HG02970 (cell line): ENCODE measurements around the gene DGKQ.
"Not testable (repeated sequence)": the region's sequence is repeated elsewhere in the genome, so short reads cannot be mapped to it uniquely, and the experiment has no call there.

Source experiments
- ATAC-seq: cut with Tn5 transposase; IDR thresholded peaks from one replicate; pipeline ENCODE4 v1.9.1; 2021; ENCODE audit warnings: mild to moderate bottlenecking, moderate library complexity, moderate number of reproducible peaks; ENCODE audit not compliant: unreplicated experiment, low FRiP score

DGKQ gene

GRCh38 chr4:984336-985054 lies 11.1 kb upstream of the DGKQ start:
- no peak for ATAC-seq

DNA sequence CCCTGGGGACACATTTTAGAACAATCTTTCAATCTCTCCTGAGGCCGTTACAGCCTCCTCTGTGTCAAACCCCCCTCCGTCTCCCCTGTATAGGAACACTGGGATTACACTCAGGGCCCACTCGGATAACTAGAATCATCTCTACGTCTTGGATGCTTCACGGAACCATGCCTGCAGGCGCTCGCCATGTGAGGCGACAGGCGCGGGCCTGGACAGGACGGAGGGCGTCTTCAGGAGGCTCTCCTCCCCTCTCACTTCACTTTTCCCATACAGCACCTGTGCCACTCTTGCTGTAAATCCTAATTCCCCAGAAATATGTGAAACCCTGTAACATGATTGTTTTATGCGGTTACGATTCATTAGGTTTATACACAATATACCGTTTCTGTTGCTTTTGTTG lies 9.4 kb upstream of the DGKQ start:
- ATAC-seq: no peak

GRCh38 chr4:982291-982690 lies 8.9 kb upstream of the DGKQ start:
- ATAC-seq: no peak

DNA sequence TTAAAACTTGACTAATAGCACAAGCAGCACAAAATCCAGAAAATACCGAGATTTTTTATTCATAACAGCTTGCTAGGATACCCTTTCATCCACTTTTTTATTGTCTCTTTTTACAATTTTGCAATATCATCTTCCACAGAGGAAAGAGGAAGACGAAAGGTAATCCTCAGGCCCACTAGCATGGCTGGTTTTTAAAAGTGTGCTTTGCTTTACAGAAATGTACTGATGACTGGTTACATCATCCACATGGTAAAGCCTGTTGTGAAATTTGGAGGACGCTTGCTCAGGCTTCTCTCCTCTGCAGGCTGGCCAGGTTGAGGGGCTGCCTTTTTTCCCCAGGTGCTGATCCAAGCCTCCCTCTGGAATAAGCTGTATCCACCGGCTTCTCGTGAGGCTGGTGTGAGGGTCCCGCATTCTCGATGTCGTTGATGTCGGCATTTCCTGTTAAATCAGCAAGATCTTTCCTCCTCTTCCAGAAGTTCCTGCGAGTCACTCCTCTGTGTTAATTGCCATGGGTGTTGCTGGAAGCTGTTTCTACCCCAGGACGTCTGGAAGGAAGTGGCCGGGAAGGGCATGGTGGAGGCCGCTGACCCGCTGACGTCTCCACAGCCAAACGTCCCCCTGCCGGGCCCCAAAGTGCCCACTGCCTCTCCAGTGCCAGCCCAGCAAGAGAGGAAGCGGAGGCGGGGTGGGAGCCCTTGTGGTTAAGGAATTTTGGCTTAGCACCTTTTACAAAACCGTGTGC lies 5.8 kb upstream of the DGKQ start:
- no peak for ATAC-seq

GRCh38 chr4:976016-976415 lies 2.6 kb upstream of the DGKQ start:
- not testable (repeated sequence) for ATAC-seq

- no peak for ATAC-seq
Measured at GRCh38 chr4:974668-975067, 1.3 kb upstream of the DGKQ start.

DNA sequence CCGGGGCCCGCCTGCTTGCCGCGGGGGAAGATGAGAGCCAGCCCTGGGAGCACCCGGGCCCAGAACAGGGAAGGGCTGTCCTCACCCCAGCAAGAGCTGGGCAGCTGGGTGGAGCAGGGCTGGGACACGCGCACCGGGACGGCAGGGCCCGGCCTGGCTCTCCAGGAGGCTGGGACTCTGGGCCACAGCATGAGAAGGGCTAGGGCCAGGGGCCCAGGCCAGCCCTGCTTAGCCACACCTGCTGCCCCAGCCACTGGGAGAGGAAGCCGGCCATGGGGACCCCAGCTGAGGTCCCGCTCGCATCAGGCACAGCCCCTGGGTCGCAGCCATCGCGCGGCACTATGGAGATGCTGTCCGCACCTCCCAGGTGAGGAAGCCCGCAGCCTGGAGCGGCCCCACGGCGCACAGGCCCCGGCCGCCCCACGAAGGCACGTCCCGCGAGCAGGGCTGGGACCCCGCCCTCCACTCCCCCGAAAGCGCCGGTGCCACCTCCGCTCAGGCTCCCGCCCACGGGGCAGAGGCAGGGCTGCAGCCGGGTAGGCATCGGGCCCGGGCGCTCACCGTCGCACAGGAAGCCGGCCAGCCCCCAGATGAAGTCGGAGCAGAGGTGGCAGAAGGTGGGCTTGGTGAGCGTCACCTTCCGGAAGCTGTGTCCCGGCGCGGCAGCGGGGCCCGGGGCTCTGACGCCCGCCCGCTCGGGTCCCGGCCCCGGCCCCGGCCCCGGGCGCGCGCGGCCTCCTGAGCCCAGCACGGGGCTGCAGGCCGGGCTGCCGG lies 531 bp downstream of the DGKQ start:
- peak; percentile 38 for ATAC-seq

DNA sequence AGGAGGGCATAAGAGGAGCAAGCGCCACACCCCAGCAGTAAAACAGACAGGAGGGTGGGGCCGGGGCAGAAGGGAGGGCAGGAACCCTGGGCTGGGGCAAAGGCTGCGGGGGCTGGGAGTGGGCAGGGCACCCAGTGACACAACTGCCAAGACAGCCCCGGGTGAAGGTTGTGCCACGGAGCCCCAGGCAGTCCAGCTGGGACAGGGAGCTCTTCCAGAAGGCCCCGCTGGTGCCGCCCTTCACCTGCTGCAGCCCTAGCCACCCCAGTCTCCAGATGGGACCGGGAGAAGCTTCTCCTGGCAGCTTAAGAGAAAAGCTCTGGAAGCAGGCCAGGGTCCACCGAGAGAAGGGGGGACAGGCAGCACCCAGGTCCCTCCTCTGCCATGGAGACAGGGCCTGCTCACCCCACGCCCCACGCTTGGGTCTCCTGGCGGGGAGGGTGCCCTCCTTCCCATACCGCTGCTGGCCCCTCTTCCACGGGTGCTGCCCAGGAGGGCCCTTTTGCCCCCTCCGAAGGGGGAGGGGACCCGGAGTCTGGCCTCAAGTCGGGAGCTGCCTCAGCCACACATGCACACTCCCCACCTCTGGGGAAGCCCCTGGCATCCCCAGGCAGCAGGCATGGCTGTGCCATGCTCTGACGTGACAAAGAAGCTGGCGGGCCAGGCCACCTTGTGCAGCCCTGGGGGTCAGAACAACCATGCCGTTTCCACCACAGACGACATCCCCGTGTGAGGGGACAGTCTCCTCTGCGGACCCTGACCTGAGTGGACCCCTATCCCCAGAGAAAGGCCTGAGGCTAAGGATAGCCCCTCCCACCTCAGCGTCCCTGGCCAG lies 1.5 kb downstream of the DGKQ start:
- ATAC-seq: no peak

- no peak for ATAC-seq
Measured at GRCh38 chr4:970854-971520, 2.4 kb downstream of the DGKQ start.

- no peak for ATAC-seq
Measured at GRCh38 chr4:970046-970745, 3.2 kb downstream of the DGKQ start.

GRCh38 chr4:968621-969394 lies 4.6 kb downstream of the DGKQ start:
- ATAC-seq: no peak

GRCh38 chr4:968221-968620 lies 5.1 kb downstream of the DGKQ start:
- no peak for ATAC-seq

GRCh38 chr4:967113-968104 lies 6.0 kb downstream of the DGKQ start:
- no peak for ATAC-seq

- ATAC-seq: no peak
Measured at GRCh38 chr4:966266-967112, 6.9 kb downstream of the DGKQ start.

- ATAC-seq: no peak
Measured at GRCh38 chr4:965766-966134, 7.6 kb downstream of the DGKQ start.

- ATAC-seq: no peak
Measured at GRCh38 chr4:965048-965765, 8.2 kb downstream of the DGKQ start.
